ENCODE results near the gene APH1B. TPM values are rescaled to one million over a fixed set of nuclear protein-coding genes. Genes with fewer than 3 reads are reported as not detected.
"Not testable (repeated sequence)": the region's sequence is repeated elsewhere in the genome, so short reads cannot be mapped to it uniquely, and the experiment has no call there.

The APH1B gene
- total and polyA plus RNA-seq, 2 donors (not counting 3 experiments of a cell fraction or from before 2014, with no cell fraction given) = 14.6 to 24.6 TPM

GRCh38 chr15:63319065-63319464 lies 41.7 kb downstream of the APH1B start:
- H3K4me2 ChIP-seq (ENCODE audit: insufficient read depth, low read length) = no peak overlapping the region
- no peaks in the 10 kb centered on the region for H3K9me1 ChIP-seq (replicated peaks; ENCODE audit: control insufficient read depth, extremely low read depth, insufficient read depth, low read length)
- H3K4me3 ChIP-seq (replicated peaks in 1 of 3; ENCODE audit: insufficient read depth in 1 of 3, low read depth in 1 of 3, low read length in 3 of 3) = no peak overlapping the region
- ChIA-PET POLR2A (no interaction called here), CTCF (interaction anchor here (1.1 kb wide), 1 partner anchor 10 kb away, joined by 5 read pairs; no protein-coding TSS in a partner anchor)
- no peak for FAIRE-seq
- dilution Hi-C loops (cut with MboI; ENCODE audit: extremely low pct_ligation_motif_present, low sequenced_read_pairs) (no loop called here), intact Hi-C loops (cut with micrococcal nuclease) (no loop called here)
- no peaks in the 10 kb centered on the region for H3K27me3 ChIP-seq (ENCODE audit: control insufficient read depth in 2 of 2, insufficient read depth in 2 of 2, low read length in 2 of 2)
- DNase-seq (ENCODE audit: low read depth, low spot score) = no peak
- H3K9ac ChIP-seq (replicated peaks; ENCODE audit: extremely low read depth, insufficient read depth, low read length) = no peak overlapping the region
- no peaks in the 10 kb centered on the region for H4K20me1 ChIP-seq (replicated peaks; ENCODE audit: control insufficient read depth, extremely low read depth, insufficient read depth, low read length)
- H3K9me3 ChIP-seq (replicated peaks; ENCODE audit: control insufficient read depth, insufficient read depth, low read length) = no peaks in the 10 kb centered on the region
- no peaks in the 10 kb centered on the region for H3K36me3 ChIP-seq (ENCODE audit: control insufficient read depth in 2 of 2, extremely low read depth in 1 of 2, insufficient read depth in 2 of 2, low read length in 2 of 2)
- no peaks in the 10 kb centered on the region for H3K79me2 ChIP-seq (ENCODE audit: control insufficient read depth, insufficient read depth, low read length)
- H2AFZ ChIP-seq (ENCODE audit: low read depth, low read length) = no peak overlapping the region
- no TSS peak for BruUV-seq (replicated peaks)
- no peak overlapping the region for H3K27ac ChIP-seq (ENCODE audit: insufficient read depth, low read depth, low read length)
- H3K4me1 ChIP-seq (ENCODE audit: control insufficient read depth, extremely low read depth, insufficient read depth, low read length) = no peaks in the 10 kb centered on the region
- TF ChIP-seq FOS (IDR thresholded peaks at IDR 0.05; ENCODE audit: borderline replicate concordance, insufficient read depth, low read length) = no peak
- TF ChIP-seq CTCF (IDR thresholded peaks at IDR 0.05; ENCODE audit: extremely low read depth in 1 of 2, insufficient read depth in 1 of 2, low read depth in 1 of 2, low read length in 2 of 2) = no peak
- no peak for TF ChIP-seq MYC (IDR thresholded peaks at IDR 0.05; ENCODE audit: low read depth, low read length)
- no peak for TF ChIP-seq POLR2AphosphoS5 (IDR thresholded peaks at IDR 0.05; ENCODE audit: insufficient read depth, low read depth, low read length)

- CTCF ChIA-PET = interaction anchor here (1.8 kb wide), 1 partner anchor 10 kb away, joined by 3 read pairs; no protein-coding TSS in a partner anchor
- H3K9me3 ChIP-seq (replicated peaks; ENCODE audit: control insufficient read depth, insufficient read depth, low read length); H3K4me1 ChIP-seq (ENCODE audit: control insufficient read depth, extremely low read depth, insufficient read depth, low read length); H2AFZ ChIP-seq (ENCODE audit: low read depth, low read length); intact Hi-C loops (cut with micrococcal nuclease); BruUV-seq (replicated peaks); H3K27ac ChIP-seq (ENCODE audit: insufficient read depth, low read depth, low read length); H3K27me3 ChIP-seq (ENCODE audit: control insufficient read depth in 2 of 2, insufficient read depth in 2 of 2, low read length in 2 of 2); DNase-seq (ENCODE audit: low read depth, low spot score); H3K4me2 ChIP-seq (ENCODE audit: insufficient read depth, low read length); FAIRE-seq; dilution Hi-C loops (cut with MboI; ENCODE audit: extremely low pct_ligation_motif_present, low sequenced_read_pairs); H3K9ac ChIP-seq (replicated peaks; ENCODE audit: extremely low read depth, insufficient read depth, low read length); H3K9me1 ChIP-seq (replicated peaks; ENCODE audit: control insufficient read depth, extremely low read depth, insufficient read depth, low read length); H3K4me3 ChIP-seq (replicated peaks in 1 of 3; ENCODE audit: insufficient read depth in 1 of 3, low read depth in 1 of 3, low read length in 3 of 3); H3K79me2 ChIP-seq (ENCODE audit: control insufficient read depth, insufficient read depth, low read length); H4K20me1 ChIP-seq (replicated peaks; ENCODE audit: control insufficient read depth, extremely low read depth, insufficient read depth, low read length); H3K36me3 ChIP-seq (ENCODE audit: control insufficient read depth in 2 of 2, extremely low read depth in 1 of 2, insufficient read depth in 2 of 2, low read length in 2 of 2); POLR2A ChIA-PET: not testable (repeated sequence)
Measured at GRCh38 chr15:63320446-63320845, 43.0 kb downstream of the APH1B start.

GRCh38 chr15:63320981-63321380 lies 43.6 kb downstream of the APH1B start:
- CTCF ChIA-PET = interaction anchor here (1.8 kb wide), 1 partner anchor 9 kb away, joined by 3 read pairs; no protein-coding TSS in a partner anchor
- DNase-seq (ENCODE audit: low read depth, low spot score); H3K4me3 ChIP-seq (replicated peaks in 1 of 3; ENCODE audit: insufficient read depth in 1 of 3, low read depth in 1 of 3, low read length in 3 of 3); H3K9me3 ChIP-seq (replicated peaks; ENCODE audit: control insufficient read depth, insufficient read depth, low read length); H3K4me2 ChIP-seq (ENCODE audit: insufficient read depth, low read length); H4K20me1 ChIP-seq (replicated peaks; ENCODE audit: control insufficient read depth, extremely low read depth, insufficient read depth, low read length); H3K79me2 ChIP-seq (ENCODE audit: control insufficient read depth, insufficient read depth, low read length); dilution Hi-C loops (cut with MboI; ENCODE audit: extremely low pct_ligation_motif_present, low sequenced_read_pairs); H3K9me1 ChIP-seq (replicated peaks; ENCODE audit: control insufficient read depth, extremely low read depth, insufficient read depth, low read length); H3K4me1 ChIP-seq (ENCODE audit: control insufficient read depth, extremely low read depth, insufficient read depth, low read length); H3K36me3 ChIP-seq (ENCODE audit: control insufficient read depth in 2 of 2, extremely low read depth in 1 of 2, insufficient read depth in 2 of 2, low read length in 2 of 2); H3K27ac ChIP-seq (ENCODE audit: insufficient read depth, low read depth, low read length); H3K27me3 ChIP-seq (ENCODE audit: control insufficient read depth in 2 of 2, insufficient read depth in 2 of 2, low read length in 2 of 2); H3K9ac ChIP-seq (replicated peaks; ENCODE audit: extremely low read depth, insufficient read depth, low read length); BruUV-seq (replicated peaks); H2AFZ ChIP-seq (ENCODE audit: low read depth, low read length); FAIRE-seq; intact Hi-C loops (cut with micrococcal nuclease); POLR2A ChIA-PET: not testable (repeated sequence)
